ENCODE results near the gene BCORL1. TPM values are rescaled to one million over a fixed set of nuclear protein-coding genes. Genes with fewer than 3 reads are reported as not detected.

The BCORL1 gene
- total RNA-seq, 2 donors from 2014 or later = 8.5 to 22.3 TPM

GRCh38 chrX:130083656-130084382 is 101.4 kb downstream of the BCORL1 start:
- peaks cover 4 to 13% of the 10 kb centered on the region in 2 donors for H3K4me1 ChIP-seq (ENCODE audit: control insufficient read depth in 1 of 2, low read depth in 2 of 2)
- no peak for TF ChIP-seq CTCF (IDR thresholded peaks at IDR 0.05)
- no peak for ATAC-seq (ENCODE audit: insufficient number of reproducible peaks, low FRiP score, low read depth)
- H3K9me3 ChIP-seq = no peaks in the 10 kb centered on the region
- H3K36me3 ChIP-seq = no peaks in the 10 kb centered on the region
- H3K27ac ChIP-seq = no peak overlapping the region
- no peaks in the 10 kb centered on the region for H3K27me3 ChIP-seq (replicated peaks; ENCODE audit: insufficient read depth)
- no peak overlapping the region for H3K4me3 ChIP-seq
- DNase-seq (ENCODE audit: low spot score) = no peak

- Histone ChIP-seq H3K4me3 (no peak overlapping the region), H3K4me1 (ENCODE audit: control insufficient read depth in 1 of 2, low read depth in 2 of 2) (peaks cover 4 to 13% of the 10 kb centered on the region in 2 donors), H3K36me3 (no peaks in the 10 kb centered on the region), H3K9me3 (no peaks in the 10 kb centered on the region), H3K27ac (no peak overlapping the region), H3K27me3 (replicated peaks; ENCODE audit: insufficient read depth) (no peaks in the 10 kb centered on the region)
- no peak for ATAC-seq (ENCODE audit: insufficient number of reproducible peaks, low FRiP score, low read depth)
- TF ChIP-seq CTCF (IDR thresholded peaks at IDR 0.05) = no peak
- DNase-seq (ENCODE audit: low spot score) = no peak
Measured at GRCh38 chrX:130084631-130085237, 102.3 kb downstream of the BCORL1 start.

GRCh38 chrX:130085551-130086446 is 103.4 kb downstream of the BCORL1 start:
- DNase-seq (ENCODE audit: low spot score) = no peak
- no peak for TF ChIP-seq CTCF (IDR thresholded peaks at IDR 0.05)
- no peak overlapping the region for H3K4me3 ChIP-seq
- H3K4me1 ChIP-seq (ENCODE audit: control insufficient read depth in 1 of 2, low read depth in 2 of 2) = peaks cover 4 to 13% of the 10 kb centered on the region in 2 donors
- no peaks in the 10 kb centered on the region for H3K36me3 ChIP-seq
- H3K9me3 ChIP-seq = no peaks in the 10 kb centered on the region
- H3K27ac ChIP-seq = peak overlapping the region in 1 of 2 donors; percentile 5
- no peak for ATAC-seq (ENCODE audit: insufficient number of reproducible peaks, low FRiP score, low read depth)
- no peaks in the 10 kb centered on the region for H3K27me3 ChIP-seq (replicated peaks; ENCODE audit: insufficient read depth)

GRCh38 chrX:130086447-130087206 is 104.2 kb downstream of the BCORL1 start:
- no peak for TF ChIP-seq CTCF (IDR thresholded peaks at IDR 0.05)
- H3K4me1 ChIP-seq (ENCODE audit: control insufficient read depth in 1 of 2, low read depth in 2 of 2) = peaks cover 4 to 11% of the 10 kb centered on the region in 2 donors
- H3K9me3 ChIP-seq = no peaks in the 10 kb centered on the region
- no peak overlapping the region for H3K4me3 ChIP-seq
- peak overlapping the region in 1 of 2 donors; percentile 5 for H3K27ac ChIP-seq
- no peak for DNase-seq (ENCODE audit: low spot score)
- no peaks in the 10 kb centered on the region for H3K36me3 ChIP-seq
- no peaks in the 10 kb centered on the region for H3K27me3 ChIP-seq (replicated peaks; ENCODE audit: insufficient read depth)
- no peak for ATAC-seq (ENCODE audit: insufficient number of reproducible peaks, low FRiP score, low read depth)
